SU-DHL-6 (cell line): ENCODE data around the gene SSC5D.

ENCODE experiments used
- H2AFZ ChIP-seq: fragments of 200-600 bp; sonication (generic); 2 replicates; pipeline ENCODE4 v1.6.1; 2014; ENCODE audit warnings: low read depth, mild to moderate bottlenecking, moderate library complexity, mixed read lengths, antibody characterized with exemption, low read length; ENCODE audit not compliant: severe bottlenecking
- H3F3A ChIP-seq: fragments of 200-600 bp; shearing (Covaris generic); 2 replicates; pipeline ENCODE4 v1.6.0; 2016; ENCODE audit warnings: antibody characterized with exemption, mild to moderate bottlenecking; ENCODE audit not compliant: insufficient read depth
- H3K27ac ChIP-seq: fragments of 200-600 bp; sonication (generic); 2 replicates; pipeline ENCODE4 v1.5.1; 2016; ENCODE audit warnings: low read depth, mild to moderate bottlenecking, low read length, moderate library complexity, mixed read lengths
- H3K27me3 ChIP-seq: fragments of 200-600 bp; sonication (generic), shearing (Covaris generic); 2 replicates; pipeline ENCODE4 v1.6.0; 2014; ENCODE audit warnings: mild to moderate bottlenecking, low read length
- H3K36me3 ChIP-seq: fragments of 200-600 bp; sonication (generic); 2 replicates; pipeline ENCODE4 v1.6.1; 2014; ENCODE audit warnings: mild to moderate bottlenecking, low read length, mixed read lengths
- H3K4me2 ChIP-seq: fragments of 300-600, 200-600 bp; shearing (Covaris generic), sonication (generic); 2 replicates; pipeline ENCODE4 v1.6.0; 2014; ENCODE audit warnings: low read length, low read depth, mild to moderate bottlenecking; ENCODE audit not compliant: poor library complexity, severe bottlenecking
- H3K4me3 ChIP-seq: fragments of 200-600 bp; sonication (generic); 2 replicates; pipeline ENCODE4 v1.5.1; 2014; ENCODE audit warnings: antibody characterized with exemption, low read length, mild to moderate bottlenecking, mixed read lengths; ENCODE audit not compliant: insufficient read depth, poor library complexity, severe bottlenecking
- H3K79me2 ChIP-seq: fragments of 200-600 bp; sonication (generic); 2 replicates; pipeline ENCODE4 v1.6.1; 2014; ENCODE audit warnings: mild to moderate bottlenecking, low read length, moderate library complexity; ENCODE audit not compliant: insufficient read depth
- H3K9ac ChIP-seq: fragments of 200-600 bp; sonication (generic); 2 replicates; pipeline ENCODE4 v1.7.0; 2014; ENCODE audit warnings: mild to moderate bottlenecking, low read length
- H3K9me2 ChIP-seq: fragments of 200-600 bp; sonication (generic); replicated peaks from 2 replicates; pipeline ENCODE4 v1.6.1; 2014; ENCODE audit warnings: low read length; ENCODE audit not compliant: insufficient read depth
- H3K9me3 ChIP-seq: fragments of 200-600 bp; sonication (generic); 2 replicates; pipeline ENCODE4 v1.6.1; 2014; ENCODE audit warnings: low read length, mixed read lengths; ENCODE audit not compliant: insufficient read depth
- H4K20me1 ChIP-seq: fragments of 200-600 bp; sonication (generic); 2 replicates; pipeline ENCODE4 v1.6.1; 2014; ENCODE audit warnings: low read depth, mild to moderate bottlenecking, antibody characterized with exemption, low read length, moderate library complexity, mixed read lengths
- EZH2phosphoT487 ChIP-seq: fragments of 200-600 bp; sonication (generic), shearing (Covaris generic); conservative IDR thresholded peaks from 2 replicates; pipeline ENCODE4 v1.6.1; 2018; ENCODE audit warnings: mild to moderate bottlenecking, antibody characterized with exemption, low read length, moderate library complexity, mixed read lengths
- TF ChIP-seq, protein P1 (sequence below): fragments of 200-600 bp; sonication (generic); IDR thresholded peaks from one replicate; pipeline ENCODE4 v1.5.1; 2017; ENCODE audit warnings: antibody characterized with exemption, mild to moderate bottlenecking, low read length, moderate library complexity; ENCODE audit not compliant: insufficient read depth, poor library complexity, severe bottlenecking

Gene SSC5D

DNA sequence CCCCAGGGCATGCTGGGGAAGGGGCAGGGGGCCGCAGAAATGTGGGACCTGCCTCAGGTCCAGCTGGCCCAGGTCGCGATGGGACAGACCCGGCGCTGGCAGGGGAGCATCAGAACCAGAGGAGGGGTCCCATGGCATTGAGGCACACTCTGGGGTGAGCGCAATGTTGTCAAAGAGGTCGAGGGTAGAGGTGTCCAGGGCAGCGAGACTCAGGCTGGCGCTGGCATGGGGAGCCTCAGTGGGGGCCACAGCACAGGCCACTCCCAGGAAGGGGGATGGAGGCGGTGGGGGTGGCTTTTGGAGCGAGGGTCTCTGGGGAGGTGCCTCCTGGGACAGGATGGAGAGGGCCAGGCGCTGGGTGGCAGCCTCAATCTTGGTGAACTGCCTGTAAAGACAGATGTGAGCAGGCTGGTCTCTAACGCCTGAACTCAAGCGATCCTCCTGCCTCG, 24.6 kb upstream of the SSC5D start:
- no peaks in the 10 kb centered on the region for H3K36me3 ChIP-seq
- H2AFZ ChIP-seq, result no peak overlapping the region
- H3K27me3 ChIP-seq, result no peaks in the 10 kb centered on the region
- no peak overlapping the region for H3K4me2 ChIP-seq
- no peak overlapping the region for H3K4me3 ChIP-seq
- H3K79me2 ChIP-seq, result peaks cover 9% of the 10 kb centered on the region; the same call in 1 of the 2 replicates
- no peak overlapping the region for H3K9ac ChIP-seq
- H3F3A ChIP-seq, result peaks cover 9% of the 10 kb centered on the region; the same call in 1 of the 2 replicates
- no peaks in the 10 kb centered on the region for H4K20me1 ChIP-seq
- no peaks in the 10 kb centered on the region for H3K9me2 ChIP-seq
- no peak overlapping the region for H3K27ac ChIP-seq
- no peak for TF ChIP-seq EZH2phosphoT487
- TF ChIP-seq, protein P1, sequence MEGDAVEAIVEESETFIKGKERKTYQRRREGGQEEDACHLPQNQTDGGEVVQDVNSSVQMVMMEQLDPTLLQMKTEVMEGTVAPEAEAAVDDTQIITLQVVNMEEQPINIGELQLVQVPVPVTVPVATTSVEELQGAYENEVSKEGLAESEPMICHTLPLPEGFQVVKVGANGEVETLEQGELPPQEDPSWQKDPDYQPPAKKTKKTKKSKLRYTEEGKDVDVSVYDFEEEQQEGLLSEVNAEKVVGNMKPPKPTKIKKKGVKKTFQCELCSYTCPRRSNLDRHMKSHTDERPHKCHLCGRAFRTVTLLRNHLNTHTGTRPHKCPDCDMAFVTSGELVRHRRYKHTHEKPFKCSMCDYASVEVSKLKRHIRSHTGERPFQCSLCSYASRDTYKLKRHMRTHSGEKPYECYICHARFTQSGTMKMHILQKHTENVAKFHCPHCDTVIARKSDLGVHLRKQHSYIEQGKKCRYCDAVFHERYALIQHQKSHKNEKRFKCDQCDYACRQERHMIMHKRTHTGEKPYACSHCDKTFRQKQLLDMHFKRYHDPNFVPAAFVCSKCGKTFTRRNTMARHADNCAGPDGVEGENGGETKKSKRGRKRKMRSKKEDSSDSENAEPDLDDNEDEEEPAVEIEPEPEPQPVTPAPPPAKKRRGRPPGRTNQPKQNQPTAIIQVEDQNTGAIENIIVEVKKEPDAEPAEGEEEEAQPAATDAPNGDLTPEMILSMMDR, result no peak
- H3K9me3 ChIP-seq, result no peaks in the 10 kb centered on the region

- H3K9me3 ChIP-seq, result no peaks in the 10 kb centered on the region
- no peak overlapping the region for H3K4me3 ChIP-seq
- H3K79me2 ChIP-seq, result peaks cover 9% of the 10 kb centered on the region; the same call in 1 of the 2 replicates
- no peak overlapping the region for H3K4me2 ChIP-seq
- H3F3A ChIP-seq, result peaks cover 9% of the 10 kb centered on the region; the same call in 1 of the 2 replicates
- no peaks in the 10 kb centered on the region for H3K36me3 ChIP-seq
- no peak overlapping the region for H3K9ac ChIP-seq
- TF ChIP-seq EZH2phosphoT487, result no peak
- TF ChIP-seq, protein P1, result no peak
- H2AFZ ChIP-seq, result no peak overlapping the region
- H3K27ac ChIP-seq, result no peak overlapping the region
- H3K27me3 ChIP-seq, result no peaks in the 10 kb centered on the region
- H3K9me2 ChIP-seq, result no peaks in the 10 kb centered on the region
- H4K20me1 ChIP-seq, result no peaks in the 10 kb centered on the region
Observed at GRCh38 chr19:55464039-55464661, 24.1 kb upstream of the SSC5D start.

GRCh38 chr19:55464662-55465054, 23.6 kb upstream of the SSC5D start, which contains the start of gene C19orf85:
Gene C19orf85 (minus strand): TSS chr19:55464751. CDS start chr19:55464554, 197 bp downstream.
- Histone ChIP-seq H3K79me2 (peaks cover 9% of the 10 kb centered on the region; the same call in 1 of the 2 replicates), H3K36me3 (no peaks in the 10 kb centered on the region), H3K9me2 (no peaks in the 10 kb centered on the region), H3K9ac (no peak within 1 kb of the TSS), H3K27ac (no peak within 1 kb of the TSS), H3K4me2 (no peak within 1 kb of the TSS), H3K27me3 (no peaks in the 10 kb centered on the region), H3K4me3 (no peak within 1 kb of the TSS), H4K20me1 (no peaks in the 10 kb centered on the region), H2AFZ (no peak within 1 kb of the TSS), H3K9me3 (no peaks in the 10 kb centered on the region), H3F3A (peaks cover 9% of the 10 kb centered on the region; the same call in 1 of the 2 replicates)
- TF ChIP-seq EZH2phosphoT487, result no peak
- TF ChIP-seq, protein P1, result no peak
